Activated CD4-positive, alpha-beta T cell treated with anti-CD3 and anti-CD28 coated beads, Interleukin-2, amount 50 U/mL, for 4 hours (primary cell): ENCODE data around the gene FBXL15.

Experiments used
- DNase-seq, 2 experiments: peaks; one replicate each; pipeline ENCODE4 v3.0.0-alpha.2; 2020

Gene FBXL15

DNA sequence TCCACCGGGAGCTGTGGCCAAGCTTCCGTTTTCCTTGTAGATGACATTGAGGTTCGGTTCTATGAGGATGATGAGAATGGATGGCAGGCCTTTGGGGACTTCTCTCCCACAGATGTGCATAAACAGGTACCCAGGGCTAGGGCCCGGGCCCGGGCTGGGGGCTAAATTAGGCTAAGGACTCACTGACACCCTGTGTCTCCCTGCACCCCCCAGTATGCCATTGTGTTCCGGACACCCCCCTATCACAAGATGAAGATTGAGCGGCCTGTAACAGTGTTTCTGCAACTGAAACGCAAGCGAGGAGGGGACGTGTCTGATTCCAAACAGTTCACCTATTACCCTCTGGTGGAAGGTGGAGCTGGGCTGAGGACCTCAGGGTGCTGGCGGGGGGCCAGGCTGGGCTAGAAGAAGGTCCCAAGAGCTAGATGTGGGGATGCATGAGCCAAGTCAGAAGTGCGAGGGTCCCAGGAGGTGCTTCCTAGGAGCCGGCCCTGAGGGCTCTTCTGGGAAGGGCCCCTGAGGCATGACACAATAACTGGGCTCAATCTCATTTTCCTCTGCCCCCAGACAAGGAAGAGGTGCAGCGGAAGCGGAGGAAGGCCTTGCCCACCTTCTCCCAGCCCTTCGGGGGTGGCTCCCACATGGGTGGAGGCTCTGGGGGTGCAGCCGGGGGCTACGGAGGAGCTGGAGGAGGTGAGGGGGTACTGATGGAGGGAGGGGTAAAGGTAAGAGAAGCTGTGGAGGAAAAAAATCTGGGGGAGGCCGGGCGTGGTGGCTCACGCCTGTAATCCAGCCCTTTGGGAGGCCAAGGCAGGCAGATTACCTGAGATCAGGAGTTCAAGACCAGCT, 22.2 kb upstream of the FBXL15 start:
- DNase-seq: no peak

GRCh38 chr10:102399217-102400021, 21.2 kb upstream of the FBXL15 start:
- DNase-seq: peak; percentile 79 to 81

- no peak for DNase-seq
These were observed 20.6 kb upstream of the FBXL15 start for GRCh38 chr10:102400076-102400475.

DNA sequence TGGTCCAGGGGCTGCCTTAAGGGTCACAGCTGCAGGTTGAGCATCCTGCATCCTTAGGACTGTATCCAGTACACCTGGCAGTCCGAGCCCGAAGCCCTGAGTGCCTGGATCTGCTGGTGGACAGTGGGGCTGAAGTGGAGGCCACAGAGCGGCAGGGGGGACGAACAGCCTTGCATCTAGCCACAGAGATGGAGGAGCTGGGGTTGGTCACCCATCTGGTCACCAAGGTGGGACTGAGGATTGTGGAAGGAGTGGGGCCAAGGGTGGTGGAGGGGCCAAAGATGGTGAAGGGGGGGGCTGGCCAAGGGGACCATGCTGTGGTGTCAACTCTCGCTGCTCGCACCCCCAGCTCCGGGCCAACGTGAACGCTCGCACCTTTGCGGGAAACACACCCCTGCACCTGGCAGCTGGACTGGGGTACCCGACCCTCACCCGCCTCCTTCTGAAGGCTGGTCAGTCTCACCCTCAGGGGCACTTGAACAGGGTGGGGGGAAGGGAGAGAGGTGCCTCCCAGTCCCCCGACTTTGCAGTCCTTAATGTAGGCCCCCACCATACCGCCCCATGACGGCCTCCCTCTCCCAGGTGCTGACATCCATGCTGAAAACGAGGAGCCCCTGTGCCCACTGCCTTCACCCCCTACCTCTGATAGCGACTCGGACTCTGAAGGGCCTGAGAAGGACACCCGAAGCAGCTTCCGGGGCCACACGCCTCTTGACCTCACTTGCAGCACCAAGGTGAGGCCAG, 19.9 kb upstream of the FBXL15 start:
- DNase-seq: no peak

DNA sequence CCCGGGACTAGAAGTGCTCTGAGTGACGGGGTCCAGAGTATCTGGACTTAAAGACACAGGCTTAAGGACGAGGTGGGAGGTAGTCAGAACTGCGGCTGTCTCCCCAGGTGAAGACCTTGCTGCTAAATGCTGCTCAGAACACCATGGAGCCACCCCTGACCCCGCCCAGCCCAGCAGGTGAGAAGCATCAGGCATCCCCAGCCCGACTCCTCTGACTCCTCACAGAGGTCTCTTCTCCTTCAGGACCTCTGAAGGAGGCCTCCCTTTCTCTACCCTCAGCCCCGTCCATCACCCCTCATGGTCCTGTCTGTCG, 19.3 kb upstream of the FBXL15 start:
- DNase-seq: no peak

DNA sequence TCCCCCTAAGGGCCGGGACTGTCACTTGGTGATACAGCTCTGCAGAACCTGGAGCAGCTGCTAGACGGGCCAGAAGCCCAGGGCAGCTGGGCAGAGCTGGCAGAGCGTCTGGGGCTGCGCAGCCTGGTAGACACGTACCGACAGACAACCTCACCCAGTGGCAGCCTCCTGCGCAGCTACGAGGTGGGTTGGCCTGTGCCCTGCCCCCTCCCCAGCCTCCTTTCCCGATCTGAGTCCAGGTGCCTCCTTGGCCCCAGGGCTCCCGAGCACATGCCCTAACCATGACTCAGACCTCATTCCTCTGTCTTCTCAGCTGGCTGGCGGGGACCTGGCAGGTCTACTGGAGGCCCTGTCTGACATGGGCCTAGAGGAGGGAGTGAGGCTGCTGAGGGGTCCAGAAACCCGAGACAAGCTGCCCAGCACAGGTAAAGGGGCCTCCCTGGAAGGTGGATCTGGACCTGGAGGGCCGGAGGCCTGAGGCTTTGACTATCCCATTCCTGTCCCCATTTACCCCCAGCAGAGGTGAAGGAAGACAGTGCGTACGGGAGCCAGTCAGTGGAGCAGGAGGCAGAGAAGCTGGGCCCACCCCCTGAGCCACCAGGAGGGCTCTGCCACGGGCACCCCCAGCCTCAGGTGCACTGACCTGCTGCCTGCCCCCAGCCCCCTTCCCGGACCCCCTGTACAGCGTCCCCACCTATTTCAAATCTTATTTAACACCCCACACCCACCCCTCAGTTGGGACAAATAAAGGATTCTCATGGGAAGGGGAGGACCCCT, 18.7 kb upstream of the FBXL15 start:
- DNase-seq: no peak

GRCh38 chr10:102402512-102402896, 18.1 kb upstream of the FBXL15 start:
- DNase-seq: no peak

- no peak for DNase-seq
These were observed 17.5 kb upstream of the FBXL15 start for GRCh38 chr10:102403115-102403514.

DNA sequence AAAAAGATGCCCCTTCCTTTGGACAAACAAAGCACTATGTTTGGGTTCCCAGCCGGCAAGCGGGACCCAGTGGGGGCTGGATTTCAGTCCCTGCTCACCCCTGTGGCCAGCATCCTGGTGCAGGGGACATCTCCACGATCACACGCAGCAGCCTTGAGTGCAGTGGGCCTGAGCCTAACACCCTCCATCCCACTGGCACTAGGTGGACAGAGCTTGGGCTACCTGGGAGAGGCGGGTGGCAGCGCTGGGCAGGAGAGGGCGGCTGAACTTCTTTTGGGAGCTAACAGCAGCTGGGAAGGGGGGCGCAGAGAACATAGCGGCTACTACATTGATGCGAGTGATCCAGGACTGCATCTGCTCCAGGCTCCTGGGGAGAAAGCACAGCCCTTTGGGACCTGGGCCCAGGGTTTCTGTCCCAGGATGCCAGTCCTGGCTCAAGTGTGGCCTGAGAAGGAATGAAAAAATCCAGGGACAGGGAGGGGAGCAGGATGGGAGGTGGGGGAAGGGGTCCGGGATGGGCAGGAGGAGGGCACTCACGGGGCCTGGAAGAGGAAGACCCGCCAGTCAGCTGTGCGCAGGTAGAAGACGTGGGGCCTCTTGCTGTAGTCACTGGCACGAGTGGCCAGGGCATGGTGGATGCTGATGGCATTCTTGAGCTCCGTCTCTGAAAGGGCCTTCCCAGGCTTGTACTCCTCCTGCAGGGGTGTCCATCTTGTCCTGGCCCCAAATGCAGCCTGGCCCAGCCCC, 16.1 kb upstream of the FBXL15 start:
- DNase-seq: no peak

DNA sequence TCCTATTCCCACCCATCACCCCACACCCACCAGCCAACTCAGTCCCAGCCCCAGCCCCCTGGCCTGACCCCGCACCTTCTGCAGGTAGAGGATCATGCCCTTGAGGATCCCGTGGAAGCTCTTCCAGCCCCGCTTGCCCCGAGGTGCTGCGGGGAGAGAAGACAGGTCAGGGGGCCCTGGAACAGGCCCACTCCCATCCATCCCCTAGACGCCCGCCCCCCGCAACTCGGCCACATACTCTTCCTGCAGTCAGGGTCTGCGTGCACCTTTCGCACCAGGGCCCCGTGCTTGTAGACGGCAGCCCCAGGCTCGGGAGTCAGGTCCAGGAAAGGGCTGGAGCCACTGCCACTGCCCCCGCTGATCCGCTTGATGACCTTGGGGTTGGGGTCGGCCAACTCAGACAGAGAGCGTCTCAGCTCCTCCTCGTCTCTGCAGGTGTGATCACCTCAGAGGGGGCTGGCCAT, 15.5 kb upstream of the FBXL15 start:
- DNase-seq: no peak

- no peak for DNase-seq
These were observed 15.0 kb upstream of the FBXL15 start for GRCh38 chr10:102405632-102406031.

GRCh38 chr10:102406815-102407214, 13.8 kb upstream of the FBXL15 start:
- no peak for DNase-seq

- DNase-seq: no peak
These were observed 13.1 kb upstream of the FBXL15 start for GRCh38 chr10:102407425-102408130.

DNA sequence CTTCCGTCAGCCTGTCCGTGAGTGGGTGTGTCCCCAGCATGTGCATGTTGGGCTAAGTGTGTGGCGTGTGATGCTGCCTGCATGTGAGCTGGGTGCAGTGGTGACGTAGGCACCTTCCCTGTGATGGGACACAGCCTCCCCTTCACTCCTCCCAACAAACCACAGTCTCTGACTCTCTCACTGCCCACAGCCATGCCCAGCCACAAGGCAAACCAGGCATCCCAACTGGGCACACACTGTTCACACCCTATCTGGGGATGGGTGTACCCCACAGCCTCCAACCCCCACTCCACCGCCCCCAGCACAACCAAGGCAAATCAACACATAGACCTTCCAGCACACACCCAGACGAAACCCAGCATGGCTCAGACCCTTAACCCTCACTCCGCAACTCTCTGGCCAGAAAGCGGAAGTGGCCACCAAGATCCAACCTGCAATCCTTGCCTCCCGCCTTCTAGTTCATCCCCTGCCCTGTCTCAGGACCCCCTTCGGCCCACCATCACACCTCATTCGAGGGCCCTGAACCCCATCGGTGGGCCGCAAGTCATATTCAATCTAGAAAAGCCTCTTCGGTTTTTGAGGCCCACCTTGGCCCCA, 12.4 kb upstream of the FBXL15 start:
- no peak for DNase-seq

- DNase-seq: peak; percentile 77 to 79
These were observed 11.7 kb upstream of the FBXL15 start for GRCh38 chr10:102408728-102409603.

DNA sequence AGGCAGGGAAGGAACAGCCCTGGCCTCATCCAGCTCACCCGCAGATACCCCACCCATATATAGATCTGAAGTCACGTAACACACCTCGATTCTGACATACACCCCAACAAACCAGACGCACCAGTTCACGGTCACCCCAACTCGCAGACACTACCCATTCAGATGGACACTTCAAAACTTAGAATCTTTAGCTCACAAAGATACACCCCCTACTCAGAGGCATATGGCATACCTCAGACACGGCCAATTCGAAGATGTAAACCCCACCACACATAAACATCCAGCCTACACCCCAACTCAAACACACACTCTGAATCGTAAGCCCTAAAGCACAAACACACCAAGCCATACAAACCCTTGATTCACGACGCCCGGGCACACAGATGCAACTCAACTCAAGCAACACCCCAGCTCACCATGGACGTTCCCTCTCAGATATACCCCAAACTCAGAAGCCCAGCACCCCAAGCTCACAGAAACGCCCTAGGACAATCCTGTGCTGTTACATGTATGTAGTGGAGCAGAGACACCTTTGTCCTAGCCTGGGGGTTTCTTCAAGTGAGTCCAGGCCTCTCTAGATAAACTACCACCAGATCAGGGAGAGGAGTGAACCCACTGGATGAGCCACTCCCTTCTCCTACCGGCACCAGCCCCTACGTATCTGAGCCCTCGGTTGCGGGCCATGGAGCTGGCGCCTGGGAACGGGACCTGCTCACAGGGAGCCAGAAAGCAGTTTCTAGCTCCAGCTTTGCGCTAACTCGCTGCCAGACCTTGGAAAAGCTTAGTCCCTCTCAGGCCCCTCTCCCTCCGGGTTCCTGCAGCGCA, 10.8 kb upstream of the FBXL15 start:
- DNase-seq: no peak

DNA sequence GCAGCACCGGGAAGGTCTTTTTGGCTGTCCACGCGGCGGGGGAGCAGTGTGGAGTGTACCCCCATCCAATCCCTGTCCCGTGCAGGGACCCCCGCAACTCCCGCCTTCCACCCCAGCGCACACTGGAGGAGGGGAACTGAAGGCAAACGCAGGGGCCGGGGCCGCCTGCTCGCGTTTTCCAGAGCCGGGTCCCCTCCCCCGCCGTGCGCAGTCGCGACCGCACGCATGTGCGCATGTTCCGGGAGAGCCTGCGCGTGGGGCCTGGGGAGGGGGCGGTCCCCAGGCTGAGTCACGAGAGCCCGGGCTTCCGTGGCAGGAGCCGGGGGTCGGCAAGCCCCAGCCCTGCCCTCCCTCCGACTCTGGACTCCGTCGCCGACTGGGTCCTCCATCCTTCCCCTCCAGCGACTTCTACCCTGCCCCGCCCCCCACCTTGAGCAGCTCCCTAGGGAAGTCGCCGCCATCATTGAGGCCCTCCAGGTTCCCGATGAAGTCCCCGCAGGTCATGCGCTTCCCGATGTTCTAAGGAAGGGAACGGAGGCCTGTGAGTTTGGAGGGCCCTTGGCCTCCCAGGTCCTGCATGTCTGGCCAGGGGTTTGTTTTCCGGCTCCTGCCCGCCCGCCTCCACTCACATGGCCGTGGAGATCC, 10.1 kb upstream of the FBXL15 start:
- DNase-seq: peak; percentile 65 to 69
